Measurements from ENCODE around the gene RIC8A.

RIC8A gene

GRCh38 chr11:250740-251299, 43.3 kb downstream of the RIC8A start:
- no peak for DNase-seq

DNA sequence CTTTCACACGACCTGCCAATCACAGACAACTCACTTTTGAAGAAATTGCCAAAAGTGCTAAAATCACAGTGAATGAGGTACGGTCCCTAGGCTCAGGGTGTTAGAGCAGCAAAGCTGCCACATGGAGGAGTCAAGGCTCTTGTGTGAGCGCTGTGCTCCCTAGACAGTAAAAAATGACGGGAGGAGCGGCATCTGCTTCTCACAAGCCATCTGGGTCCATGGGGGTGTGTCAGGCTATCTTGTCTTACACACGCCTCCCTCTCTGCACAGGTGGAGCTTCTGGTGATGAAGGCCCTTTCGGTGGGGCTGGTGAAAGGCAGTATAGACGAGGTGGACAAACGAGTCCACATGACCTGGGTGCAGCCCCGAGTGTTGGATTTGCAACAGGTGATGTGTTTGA, 44.0 kb downstream of the RIC8A start:
- DNase-seq = no peak

- DNase-seq = no peak
These were observed 45.2 kb downstream of the RIC8A start for GRCh38 chr11:252666-253065.

DNA sequence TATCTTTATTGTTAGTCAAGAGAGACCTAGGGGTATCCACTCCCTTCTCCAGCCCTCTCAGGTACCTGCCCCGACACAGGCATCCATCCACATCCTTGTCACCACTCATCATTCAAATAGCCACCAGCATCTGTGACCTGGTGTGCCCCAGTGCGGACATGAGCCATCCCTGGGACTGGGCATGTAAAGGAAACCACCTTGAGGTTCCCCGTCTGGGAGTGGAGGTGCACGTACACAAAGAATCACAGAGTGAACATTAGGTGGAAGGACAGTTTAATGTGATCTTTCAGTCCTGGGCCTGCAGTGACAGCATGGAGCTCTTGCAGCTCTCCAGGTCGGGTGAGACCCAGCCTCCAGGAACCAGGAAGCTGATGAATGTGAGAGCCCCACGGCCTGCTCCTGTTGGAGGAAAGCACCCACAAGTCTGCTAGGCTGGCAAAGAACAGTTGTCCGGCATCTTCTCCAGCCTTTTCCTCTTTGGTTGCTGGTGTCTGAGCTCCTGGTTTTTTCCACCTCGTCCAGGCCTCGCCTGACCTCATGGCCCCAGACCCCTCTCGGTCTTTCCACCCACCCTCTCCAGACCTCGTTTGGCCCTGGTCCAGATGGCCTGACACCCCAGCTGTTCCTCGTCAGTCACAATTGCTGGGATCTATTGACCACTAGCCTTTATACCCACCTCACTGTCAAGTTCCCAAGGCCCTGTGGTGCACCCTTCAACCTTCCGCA, 45.8 kb downstream of the RIC8A start:
- DNase-seq = no peak

- DNase-seq = no peak
These were observed 46.4 kb downstream of the RIC8A start for GRCh38 chr11:253886-254270.

DNA sequence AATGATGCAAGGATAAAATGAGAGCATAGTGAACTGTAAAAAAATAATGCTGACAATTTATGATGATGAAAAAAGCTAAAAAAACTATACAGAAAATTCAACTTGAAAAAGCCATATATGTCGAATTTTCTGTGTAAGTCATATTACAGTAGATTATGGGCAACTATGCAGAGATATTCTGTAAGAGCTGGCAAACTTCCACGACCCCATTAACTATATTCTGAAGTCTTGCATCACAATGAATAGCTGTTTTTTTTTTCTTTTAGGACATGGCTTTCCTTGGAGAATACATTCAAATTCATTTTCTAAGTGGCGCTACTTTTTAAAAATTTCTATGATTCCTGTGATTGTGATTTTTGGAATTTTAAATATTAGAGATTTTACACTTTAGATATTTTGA, 47.7 kb downstream of the RIC8A start:
- DNase-seq = no peak

DNA sequence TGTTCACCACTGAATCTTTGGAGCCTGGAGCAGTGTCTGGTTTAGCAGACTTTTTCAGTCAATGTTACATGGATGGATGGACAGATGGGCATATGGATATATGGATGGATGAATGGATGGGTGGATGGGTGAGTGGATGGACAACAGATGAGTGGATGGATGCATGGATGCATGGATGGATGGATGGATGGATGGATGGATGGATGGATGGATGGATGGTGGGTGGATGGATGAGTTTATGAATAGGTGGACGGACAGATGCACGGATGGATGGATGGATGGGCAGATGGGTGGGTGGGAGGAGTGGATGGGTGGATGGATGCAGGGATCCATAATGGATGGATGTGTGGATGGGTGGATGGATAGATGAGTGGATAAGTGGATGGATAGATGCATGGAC, 48.3 kb downstream of the RIC8A start:
- DNase-seq = no peak

DNA sequence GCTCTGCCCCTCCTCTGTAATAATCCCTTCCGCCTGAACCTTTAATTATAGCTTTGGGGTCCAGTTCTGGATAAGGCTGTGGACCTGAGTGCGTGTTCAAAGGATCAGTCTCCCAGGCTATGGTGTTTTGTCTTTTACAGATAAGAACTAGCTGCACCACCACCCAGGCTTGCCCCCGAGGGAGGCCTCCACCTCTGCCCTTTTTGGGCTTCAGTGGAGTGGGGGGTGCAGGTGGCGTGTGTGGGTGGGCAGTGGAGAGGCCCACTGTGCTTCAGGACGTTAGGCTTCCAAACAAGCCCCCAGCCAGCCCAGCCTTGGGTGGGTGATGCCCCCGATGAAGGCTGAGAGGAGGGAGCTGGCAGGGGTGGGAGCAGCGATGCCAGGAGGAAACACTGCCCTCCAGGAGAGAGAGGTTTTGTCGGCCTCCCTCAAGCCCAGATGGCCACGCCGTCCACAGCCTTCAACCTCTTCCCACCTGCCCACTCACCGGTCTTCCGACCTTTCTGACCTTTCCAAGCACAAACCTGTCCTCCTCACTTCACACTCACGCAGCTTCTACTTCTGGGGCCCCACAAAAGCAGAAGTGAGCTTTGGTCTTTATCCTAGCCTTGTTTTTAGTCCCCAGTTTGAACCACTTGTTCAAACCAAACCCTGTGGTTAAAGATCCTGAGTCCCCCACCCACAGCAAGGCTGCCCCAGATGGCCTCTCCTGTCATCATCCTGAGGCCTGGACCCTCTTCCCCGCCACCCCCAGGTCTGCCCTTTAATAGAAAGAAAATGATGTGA, 49.6 kb downstream of the RIC8A start:
- no peak for DNase-seq

DNA sequence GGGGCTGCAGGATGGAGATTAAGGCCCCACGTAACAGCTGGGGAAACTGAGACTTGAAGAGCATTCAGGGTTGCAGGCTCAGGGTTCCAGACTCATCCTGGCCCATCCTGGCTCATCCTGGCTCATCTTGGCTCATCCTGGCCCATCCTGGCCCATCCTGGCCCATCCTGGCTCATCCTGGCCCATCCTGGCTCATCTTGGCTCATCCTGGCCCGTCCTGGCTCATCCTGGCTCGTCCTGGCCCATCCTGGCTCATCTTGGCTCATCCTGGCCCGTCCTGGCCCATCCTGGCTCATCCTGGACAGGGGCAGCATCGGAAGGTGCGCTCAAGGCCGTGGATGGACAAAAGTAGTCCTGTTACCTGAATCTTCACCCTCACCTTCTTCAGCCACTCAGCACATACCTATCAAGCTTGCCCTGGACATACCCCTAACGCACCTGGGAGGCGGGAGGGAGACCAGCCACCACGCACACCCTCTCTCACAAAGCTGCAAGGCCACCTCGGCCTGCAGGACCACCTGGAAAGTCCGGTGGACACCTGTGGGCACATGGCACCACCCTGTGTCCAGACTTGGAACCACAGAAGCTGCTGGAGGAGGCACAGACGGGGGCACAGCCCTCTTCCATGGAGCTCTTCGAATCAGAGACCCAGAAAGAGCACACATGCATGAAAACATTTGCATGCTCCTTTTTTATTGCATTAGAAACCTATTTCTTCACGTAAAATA, 50.4 kb downstream of the RIC8A start:
- no peak for DNase-seq

DNA sequence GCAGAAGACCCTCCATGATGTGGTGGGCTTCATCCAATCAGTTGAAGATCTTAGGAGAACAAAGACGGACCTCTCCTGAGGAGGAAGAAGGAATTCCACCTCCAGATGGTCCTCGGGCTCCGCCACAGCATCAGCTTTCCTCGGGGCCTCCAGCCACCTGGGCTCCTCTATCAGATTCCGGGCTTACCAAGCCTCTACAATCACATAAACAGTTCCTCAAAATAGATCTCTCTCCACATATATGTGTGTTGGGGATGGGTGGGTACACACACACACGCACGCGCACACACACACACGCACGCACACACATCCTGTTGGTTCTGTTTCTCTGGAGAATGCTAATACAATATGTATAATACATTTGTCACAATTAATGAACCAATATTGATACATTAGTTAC, 51.9 kb downstream of the RIC8A start:
- no peak for DNase-seq

- DNase-seq = no peak
These were observed 54.1 kb downstream of the RIC8A start for GRCh38 chr11:261624-262023.
